Choroid plexus epithelial cell (primary cell): ENCODE data around the gene EHBP1.

Experiments used
- DNase-seq: peaks from one replicate; pipeline ENCODE4 v3.0.0-alpha.2; 2010; ENCODE audit warnings: low read depth
- H3K4me3 ChIP-seq: 2 replicates; pipeline ENCODE4 v1.5.1; 2011; ENCODE audit warnings: low read depth, mild to moderate bottlenecking, control low read depth, low read length, moderate library complexity
- CTCF ChIP-seq: conservative IDR thresholded peaks from 2 replicates; pipeline ENCODE4 v1.5.1; 2011; ENCODE audit warnings: low read depth, mild to moderate bottlenecking, control low read depth, inconsistent platforms, low read length, moderate library complexity

The EHBP1 gene

GRCh38 chr2:62724106-62724505 is 18.6 kb downstream of the EHBP1 start:
- TF ChIP-seq CTCF, result no peak
- no peak overlapping the region for H3K4me3 ChIP-seq
- peak; percentile 57 for DNase-seq

- TF ChIP-seq CTCF, result peak; percentile 16
- H3K4me3 ChIP-seq, result no peak overlapping the region
- DNase-seq, result no peak
Observed at GRCh38 chr2:62724886-62725711, 19.6 kb downstream of the EHBP1 start.

GRCh38 chr2:62725712-62726055 is 20.2 kb downstream of the EHBP1 start:
- no peak for TF ChIP-seq CTCF
- no peak for DNase-seq
- no peak overlapping the region for H3K4me3 ChIP-seq

GRCh38 chr2:62727259-62727867 is 21.9 kb downstream of the EHBP1 start:
- no peak for TF ChIP-seq CTCF
- no peak for DNase-seq
- no peak overlapping the region for H3K4me3 ChIP-seq

GRCh38 chr2:62727876-62728566 is 22.5 kb downstream of the EHBP1 start:
- no peak overlapping the region for H3K4me3 ChIP-seq
- no peak for DNase-seq
- no peak for TF ChIP-seq CTCF

GRCh38 chr2:62731275-62731674 is 25.8 kb downstream of the EHBP1 start:
- DNase-seq, result no peak
- TF ChIP-seq CTCF, result no peak
- H3K4me3 ChIP-seq, result no peak overlapping the region
